ENCODE measurements around the gene SLC12A8.

The SLC12A8 gene

GRCh38 chr3:125051205-125051604 is 161.3 kb downstream of the SLC12A8 start:
- no peak overlapping the region for H3K4me2 ChIP-seq (ENCODE audit: insufficient read depth, low read length, poor library complexity, severe bottlenecking)
- H2BK15ac ChIP-seq (ENCODE audit: low read length) = no peak overlapping the region
- H3K27ac ChIP-seq (replicated peaks; ENCODE audit: low read length) = no peak overlapping the region
- H2BK5ac ChIP-seq (ENCODE audit: low read length) = no peak overlapping the region
- H3K4ac ChIP-seq (ENCODE audit: low read length) = no peak overlapping the region
- H2BK120ac ChIP-seq (ENCODE audit: low read depth, low read length) = no peak overlapping the region
- H2BK12ac ChIP-seq (ENCODE audit: low read length) = no peak overlapping the region
- no peak overlapping the region for H3K18ac ChIP-seq (ENCODE audit: low read length)
- H3K4me1 ChIP-seq (ENCODE audit: control insufficient read depth in 2 of 2, insufficient read depth in 1 of 2, low read depth in 1 of 2, low read length in 2 of 2) = peaks cover 22 to 31% of the 10 kb centered on the region in 2 donors
- H2AK5ac ChIP-seq (ENCODE audit: low read depth, low read length) = no peak overlapping the region
- peaks cover 0 to 24% of the 10 kb centered on the region in 2 donors for H3K36me3 ChIP-seq (replicated peaks in 1 of 2; ENCODE audit: control insufficient read depth in 2 of 2, insufficient read depth in 2 of 2, low read length in 2 of 2)
- no peak overlapping the region for H3K4me3 ChIP-seq (ENCODE audit: low read length in 2 of 2)
- peaks cover 0 to 3% of the 10 kb centered on the region in 2 donors for H3K9me3 ChIP-seq (replicated peaks in 1 of 2; ENCODE audit: control insufficient read depth in 2 of 2, insufficient read depth in 1 of 2, low read depth in 1 of 2, low read length in 2 of 2)
- no peak overlapping the region for H3K9ac ChIP-seq (ENCODE audit: low read depth, low read length, poor library complexity)
- no peak for DNase-seq (ENCODE audit: low spot score)
- no CpG with 5 or more reads among the region's 7 CpGs for WGBS, 2 donors (ENCODE audit: extremely low coverage in 2 of 2, insufficient read length in 2 of 2, insufficient replicate concordance in 1 of 2)
- H2AFZ ChIP-seq (ENCODE audit: low read length) = no peak overlapping the region
- no peaks in the 10 kb centered on the region for H3K79me1 ChIP-seq (ENCODE audit: low read depth, low read length)
- H4K8ac ChIP-seq (ENCODE audit: low read depth, low read length) = no peak overlapping the region
- no peak overlapping the region for H3K23ac ChIP-seq (ENCODE audit: low read depth, low read length, poor library complexity)
- H4K91ac ChIP-seq (ENCODE audit: low read depth, low read length, poor library complexity) = no peak overlapping the region
- no peaks in the 10 kb centered on the region for H3K27me3 ChIP-seq (ENCODE audit: control insufficient read depth in 3 of 3, insufficient read depth in 3 of 3, low read depth in 1 of 3, low read length in 3 of 3)
- no peak overlapping the region for H3K14ac ChIP-seq (ENCODE audit: low read length)

- Histone ChIP-seq H2AFZ (ENCODE audit: low read length) (no peak overlapping the region), H3K9ac (ENCODE audit: low read depth, low read length, poor library complexity) (no peak overlapping the region), H3K27ac (replicated peaks; ENCODE audit: low read length) (no peak overlapping the region), H3K18ac (ENCODE audit: low read length) (no peak overlapping the region), H3K14ac (ENCODE audit: low read length) (no peak overlapping the region), H2AK5ac (ENCODE audit: low read depth, low read length) (no peak overlapping the region), H3K4me3 (ENCODE audit: low read length in 2 of 2) (no peak overlapping the region), H2BK15ac (ENCODE audit: low read length) (no peak overlapping the region), H2BK12ac (ENCODE audit: low read length) (no peak overlapping the region), H3K23ac (ENCODE audit: low read depth, low read length, poor library complexity) (no peak overlapping the region), H3K4ac (ENCODE audit: low read length) (no peak overlapping the region), H3K79me1 (ENCODE audit: low read depth, low read length) (no peaks in the 10 kb centered on the region), H3K4me1 (ENCODE audit: control insufficient read depth in 2 of 2, insufficient read depth in 1 of 2, low read depth in 1 of 2, low read length in 2 of 2) (peaks cover 22 to 31% of the 10 kb centered on the region in 2 donors), H2BK5ac (ENCODE audit: low read length) (no peak overlapping the region), H3K27me3 (ENCODE audit: control insufficient read depth in 3 of 3, insufficient read depth in 3 of 3, low read depth in 1 of 3, low read length in 3 of 3) (no peaks in the 10 kb centered on the region), H3K36me3 (replicated peaks in 1 of 2; ENCODE audit: control insufficient read depth in 2 of 2, insufficient read depth in 2 of 2, low read length in 2 of 2) (peaks cover 0 to 24% of the 10 kb centered on the region in 2 donors), H3K4me2 (ENCODE audit: insufficient read depth, low read length, poor library complexity, severe bottlenecking) (no peak overlapping the region), H3K9me3 (replicated peaks in 1 of 2; ENCODE audit: control insufficient read depth in 2 of 2, insufficient read depth in 1 of 2, low read depth in 1 of 2, low read length in 2 of 2) (peaks cover 0 to 3% of the 10 kb centered on the region in 2 donors), H4K8ac (ENCODE audit: low read depth, low read length) (no peak overlapping the region), H4K91ac (ENCODE audit: low read depth, low read length, poor library complexity) (no peak overlapping the region), H2BK120ac (ENCODE audit: low read depth, low read length) (no peak overlapping the region)
- DNase-seq (ENCODE audit: low spot score) = no peak
- no CpG with 5 or more reads among the region's 6 CpGs for WGBS, 2 donors (ENCODE audit: extremely low coverage in 2 of 2, insufficient read length in 2 of 2, insufficient replicate concordance in 1 of 2)
Measured at GRCh38 chr3:125050488-125051090, 162.0 kb downstream of the SLC12A8 start.

- H3K27me3 ChIP-seq (ENCODE audit: control insufficient read depth in 3 of 3, insufficient read depth in 3 of 3, low read depth in 1 of 3, low read length in 3 of 3) = no peaks in the 10 kb centered on the region
- no peak overlapping the region for H3K4me2 ChIP-seq (ENCODE audit: insufficient read depth, low read length, poor library complexity, severe bottlenecking)
- H4K91ac ChIP-seq (ENCODE audit: low read depth, low read length, poor library complexity) = no peak overlapping the region
- H2BK5ac ChIP-seq (ENCODE audit: low read length) = no peak overlapping the region
- H2AK5ac ChIP-seq (ENCODE audit: low read depth, low read length) = no peak overlapping the region
- peaks cover 0 to 3% of the 10 kb centered on the region in 2 donors for H3K9me3 ChIP-seq (replicated peaks in 1 of 2; ENCODE audit: control insufficient read depth in 2 of 2, insufficient read depth in 1 of 2, low read depth in 1 of 2, low read length in 2 of 2)
- H3K4ac ChIP-seq (ENCODE audit: low read length) = no peak overlapping the region
- no peak overlapping the region for H3K9ac ChIP-seq (ENCODE audit: low read depth, low read length, poor library complexity)
- H3K27ac ChIP-seq (replicated peaks; ENCODE audit: low read length) = no peak overlapping the region
- no peak overlapping the region for H2AFZ ChIP-seq (ENCODE audit: low read length)
- no peak overlapping the region for H3K14ac ChIP-seq (ENCODE audit: low read length)
- peaks cover 30 to 35% of the 10 kb centered on the region in 2 donors for H3K4me1 ChIP-seq (ENCODE audit: control insufficient read depth in 2 of 2, insufficient read depth in 1 of 2, low read depth in 1 of 2, low read length in 2 of 2)
- H3K79me1 ChIP-seq (ENCODE audit: low read depth, low read length) = no peaks in the 10 kb centered on the region
- H2BK12ac ChIP-seq (ENCODE audit: low read length) = no peak overlapping the region
- H2BK120ac ChIP-seq (ENCODE audit: low read depth, low read length) = no peak overlapping the region
- H3K36me3 ChIP-seq (replicated peaks in 1 of 2; ENCODE audit: control insufficient read depth in 2 of 2, insufficient read depth in 2 of 2, low read length in 2 of 2) = peaks cover 0 to 24% of the 10 kb centered on the region in 2 donors
- no peak overlapping the region for H2BK15ac ChIP-seq (ENCODE audit: low read length)
- no peak for DNase-seq (ENCODE audit: low spot score)
- H4K8ac ChIP-seq (ENCODE audit: low read depth, low read length) = no peak overlapping the region
- no peak overlapping the region for H3K23ac ChIP-seq (ENCODE audit: low read depth, low read length, poor library complexity)
- no CpG with 5 or more reads among the region's 3 CpGs for WGBS, 2 donors (ENCODE audit: extremely low coverage in 2 of 2, insufficient read length in 2 of 2, insufficient replicate concordance in 1 of 2)
- no peak overlapping the region for H3K4me3 ChIP-seq (ENCODE audit: low read length in 2 of 2)
- no peak overlapping the region for H3K18ac ChIP-seq (ENCODE audit: low read length)
Measured at GRCh38 chr3:125048282-125048681, 164.3 kb downstream of the SLC12A8 start.

- no peak overlapping the region for H2BK5ac ChIP-seq (ENCODE audit: low read length)
- no peak overlapping the region for H2BK15ac ChIP-seq (ENCODE audit: low read length)
- no peak overlapping the region for H2AK5ac ChIP-seq (ENCODE audit: low read depth, low read length)
- WGBS, 2 donors (ENCODE audit: extremely low coverage in 2 of 2, insufficient read length in 2 of 2, insufficient replicate concordance in 1 of 2) = no CpG with 5 or more reads among the region's 2 CpGs
- no peak overlapping the region for H2BK120ac ChIP-seq (ENCODE audit: low read depth, low read length)
- H3K4ac ChIP-seq (ENCODE audit: low read length) = no peak overlapping the region
- H3K14ac ChIP-seq (ENCODE audit: low read length) = no peak overlapping the region
- no peak overlapping the region for H3K23ac ChIP-seq (ENCODE audit: low read depth, low read length, poor library complexity)
- no peak for DNase-seq (ENCODE audit: low spot score)
- H3K9me3 ChIP-seq (replicated peaks in 1 of 2; ENCODE audit: control insufficient read depth in 2 of 2, insufficient read depth in 1 of 2, low read depth in 1 of 2, low read length in 2 of 2) = peaks cover 0 to 3% of the 10 kb centered on the region in 2 donors
- H2BK12ac ChIP-seq (ENCODE audit: low read length) = no peak overlapping the region
- H3K4me2 ChIP-seq (ENCODE audit: insufficient read depth, low read length, poor library complexity, severe bottlenecking) = no peak overlapping the region
- no peak overlapping the region for H2AFZ ChIP-seq (ENCODE audit: low read length)
- H3K79me1 ChIP-seq (ENCODE audit: low read depth, low read length) = no peaks in the 10 kb centered on the region
- no peak overlapping the region for H3K4me3 ChIP-seq (ENCODE audit: low read length in 2 of 2)
- peaks cover 0 to 24% of the 10 kb centered on the region in 2 donors for H3K36me3 ChIP-seq (replicated peaks in 1 of 2; ENCODE audit: control insufficient read depth in 2 of 2, insufficient read depth in 2 of 2, low read length in 2 of 2)
- no peak overlapping the region for H3K27ac ChIP-seq (replicated peaks; ENCODE audit: low read length)
- H3K18ac ChIP-seq (ENCODE audit: low read length) = no peak overlapping the region
- H3K9ac ChIP-seq (ENCODE audit: low read depth, low read length, poor library complexity) = no peak overlapping the region
- H3K27me3 ChIP-seq (ENCODE audit: control insufficient read depth in 3 of 3, insufficient read depth in 3 of 3, low read depth in 1 of 3, low read length in 3 of 3) = no peaks in the 10 kb centered on the region
- H4K91ac ChIP-seq (ENCODE audit: low read depth, low read length, poor library complexity) = no peak overlapping the region
- H4K8ac ChIP-seq (ENCODE audit: low read depth, low read length) = no peak overlapping the region
- H3K4me1 ChIP-seq (ENCODE audit: control insufficient read depth in 2 of 2, insufficient read depth in 1 of 2, low read depth in 1 of 2, low read length in 2 of 2) = peaks cover 21 to 27% of the 10 kb centered on the region in 2 donors
Measured at GRCh38 chr3:125045965-125046364, 166.6 kb downstream of the SLC12A8 start.

All from neuronal stem cell (in vitro differentiated cells).